GM12878 (cell line): ENCODE data around the gene GALE. TPM values are rescaled to one million over a fixed set of nuclear protein-coding genes. Genes with fewer than 3 reads are reported as not detected.

Experiments used
- ATAC-seq: fragments of 200-7000 bp; cut with Tn5 transposase; 3 replicates; pipeline ENCODE4 v1.9.1; 2020; ENCODE audit warnings: mild to moderate bottlenecking, moderate library complexity
- BruUV-seq: library from RNA; stranded (reverse); fragments of 400-500 nt; replicated peaks from 2 replicates; lab custom pipeline; 2021; lab: Mats Ljungman, UMichigan
- CTCF ChIA-PET: fragments of 300-600 bp; sonication (Branson Sonifier 250); formaldehyde crosslinking; extraction: SDS; loops from one replicate; lab custom pipeline; 2021; ENCODE audit warnings: inconsistent platforms; lab: Yijun Ruan, JAX
- POLR2A ChIA-PET: fragments of 350-600 bp; formaldehyde crosslinking; extraction: SDS; loops from one replicate; lab custom pipeline; 2021; ENCODE audit warnings: inconsistent platforms; lab: Charles Lee
- RAD21 ChIA-PET: fragments of 300-600 bp; sonication (Branson Sonifier 250); formaldehyde crosslinking; loops from one replicate; lab custom pipeline; 2023; ENCODE audit warnings: antibody characterized with exemption; ENCODE audit not compliant: unreplicated experiment; lab: Charles Lee
- SMC1A ChIA-PET: fragments of 300-600 bp; sonication (Branson Sonifier 250); formaldehyde crosslinking; loops from one replicate; lab custom pipeline; 2023; ENCODE audit not compliant: unreplicated experiment, uncharacterized antibody; lab: Charles Lee
- DNase-seq: peaks from one replicate; pipeline ENCODE4 v3.0.0-alpha.2; 2011; ENCODE audit warnings: low read depth, low spot score
- FAIRE-seq: peaks from 3 replicates; lab custom pipeline; 2011; peaks lifted over from hg19 to GRCh38; lab: Jason Lieb, UNC
- H2AFZ ChIP-seq: 2 replicates; pipeline ENCODE4 v1.6.0; 2011; ENCODE audit warnings: low read depth, low read length, control low read depth; ENCODE audit not compliant: control insufficient read depth
- H3K27ac ChIP-seq: 2 replicates; pipeline ENCODE4 v1.5.1; 2011; ENCODE audit warnings: control low read depth; ENCODE audit not compliant: control insufficient read depth, insufficient read depth
- H3K27me3 ChIP-seq, 2 experiments: replicated peaks in 1 of 2; 2 replicates each; pipeline versions ENCODE4 v1.6.0 to v1.6.1; 2011; ENCODE audit warnings: low read length in 1 of 2; ENCODE audit not compliant: control insufficient read depth in 2 of 2, insufficient read depth in 2 of 2
- H3K36me3 ChIP-seq, 2 experiments: 2 replicates each; pipeline ENCODE4 v1.5.1; 2011; ENCODE audit warnings: low read length in 1 of 2; ENCODE audit not compliant: control insufficient read depth in 2 of 2, insufficient read depth in 2 of 2
- H3K4me1 ChIP-seq: 2 replicates; pipeline ENCODE4 v1.6.1; 2011; ENCODE audit warnings: mild to moderate bottlenecking, low read length, moderate library complexity, mixed read lengths; ENCODE audit not compliant: control insufficient read depth, insufficient read depth
- H3K4me2 ChIP-seq: 2 replicates; pipeline ENCODE4 v1.6.0; 2011; ENCODE audit warnings: control low read depth; ENCODE audit not compliant: control insufficient read depth, insufficient read depth
- H3K4me3 ChIP-seq: fragments of 200-600 bp; sonication (generic); 2 replicates; pipeline ENCODE4 v1.5.1; 2016
- H3K79me2 ChIP-seq: 2 replicates; pipeline ENCODE4 v1.6.0; 2011; ENCODE audit warnings: low read length; ENCODE audit not compliant: control insufficient read depth, insufficient read depth
- H3K9ac ChIP-seq: 2 replicates; pipeline ENCODE4 v1.8.0; 2011; ENCODE audit warnings: low read length, control low read depth, mixed read lengths; ENCODE audit not compliant: control insufficient read depth, insufficient read depth
- H3K9me3 ChIP-seq: replicated peaks from 3 replicates; pipeline ENCODE4 v1.5.1; 2011; ENCODE audit warnings: mild to moderate bottlenecking, low read length; ENCODE audit not compliant: control insufficient read depth, insufficient read depth
- H4K20me1 ChIP-seq: 2 replicates; pipeline ENCODE4 v1.6.0; 2011; ENCODE audit not compliant: control insufficient read depth, insufficient read depth
- EP300 ChIP-seq, 2 experiments: fragments of 150-350 bp in 1 of 2; IDR thresholded peaks; 2 replicates each; pipeline ENCODE4 v1.6.1; 2011 to 2012; ENCODE audit warnings: low read depth in 2 of 2, low read length in 2 of 2, borderline replicate concordance in 1 of 2, improper control_type of control experiment in 1 of 2, inconsistent platforms in 1 of 2; ENCODE audit not compliant: control insufficient read depth in 1 of 2
- GATAD2B ChIP-seq: fragments of 450-650 bp; conservative IDR thresholded peaks from 2 replicates; pipeline ENCODE4 v1.6.1; 2017; ENCODE audit warnings: low read depth, mild to moderate bottlenecking, moderate library complexity
- JUNB ChIP-seq: IDR thresholded peaks from 2 replicates; pipeline ENCODE4 v1.6.1; 2016; ENCODE audit warnings: antibody characterized with exemption, mild to moderate bottlenecking
- PBX3 ChIP-seq: IDR thresholded peaks from 2 replicates; pipeline ENCODE4 v1.6.1; 2011; ENCODE audit warnings: mild to moderate bottlenecking, low read depth, low read length, moderate library complexity; ENCODE audit not compliant: insufficient replicate concordance
- WGBS: methylation state at CpG from one replicate; pipeline ENCODE4 v1.1.6; 2016; ENCODE audit warnings: low lambda C conversion rate; ENCODE audit not compliant: insufficient replicate concordance, insufficient coverage; ENCODE audit errors: missing lambda C conversion rate; 5-methylcytosine and 5-hydroxymethylcytosine counted together
- in situ Hi-C: fragments of 300-500 bp; cut with MboI; formaldehyde crosslinking; loops from 9 replicates; pipeline ENCODE4 v1.14.3; 2018; ENCODE audit warnings: mixed read lengths
- intact Hi-C: fragments of 100-400 bp; cut with micrococcal nuclease; formaldehyde crosslinking; loops from one replicate; pipeline ENCODE4 v1.14.2; 2022; ENCODE audit not compliant: unreplicated experiment
- polyA plus RNA-seq, 11 experiments: library from polyadenylated mRNA; depleted of rRNA in 4 of 11; unstranded in 6 of 11; stranded (reverse) in 5 of 11; fragments of >200 nt; fragmentation: Nextera tagmentation in 4 of 11; fragmentation: Illumina TruSeq in 1 of 11; extraction: Ambion mirVana in 4 of 11; extraction: Trizol in 1 of 11; gene quantifications; 1 replicate in 1 of 11; 2 replicates in 10 of 11; pipeline versions ENCODE4 v1.2.1 to v1.2.3, GENCODE V29; 2011 to 2016; ENCODE audit warnings: inconsistent platforms in 2 of 11, missing spikeins in 2 of 11, low read depth in 1 of 11
- total RNA-seq, 4 experiments: library from RNA; depleted of rRNA in 3 of 4; stranded (reverse); fragments of >200 nt in 3 of 4; fragmentation: Illumina TruSeq in 1 of 4; extraction: Trizol in 1 of 4; gene quantifications; 2 replicates each; pipeline versions ENCODE4 v1.2.1 to v1.2.3, GENCODE V29; 2013 to 2021

Gene GALE
- total and polyA plus RNA-seq, 10 of the 15 experiments (the other 5 are each of a cell fraction or from before 2014, with no cell fraction given) = 4.2 to 93.7 (median 40.4) TPM

GRCh38 chr1:23756676-23757075 lies 43.9 kb downstream of the GALE start (continued):
- no peak for TF ChIP-seq JUNB

GRCh38 chr1:23752909-23753308 lies 47.6 kb downstream of the GALE start:
- BruUV-seq = no TSS peak
- Histone ChIP-seq H2AFZ (no peak overlapping the region), H3K9me3 (no peaks in the 10 kb centered on the region), H3K27ac (no peak overlapping the region), H3K4me2 (no peak overlapping the region), H3K27me3 (no peaks in the 10 kb centered on the region), H3K36me3 (peaks cover 41 to 56% of the 10 kb centered on the region in 2 experiments), H3K9ac (no peak overlapping the region), H3K4me1 (no peaks in the 10 kb centered on the region), H3K4me3 (no peak overlapping the region), H3K79me2 (peaks cover 31% of the 10 kb centered on the region), H4K20me1 (peaks cover 4% of the 10 kb centered on the region)
- whole genome bisulfite sequencing = 40% methylated on average over 1 of the region's 1 CpG
- intact Hi-C loops (no loop called here), in situ Hi-C loops (loop anchor here (5.0 kb wide), 1 partner anchor 206 kb away; no protein-coding TSS in a partner anchor)
- POLR2A ChIA-PET = interaction anchor here (1.3 kb wide), 1 partner anchor 9 kb away, joined by 4 read pairs; the partner anchor contains the start of gene ELOA
- FAIRE-seq (no peak), ATAC-seq (no peak), DNase-seq (no peak)
- no peak for TF ChIP-seq EP300 (IDR thresholded peaks at IDR 0.05; ENCODE audit: borderline replicate concordance in 1 of 2, control insufficient read depth in 1 of 2, low read depth in 2 of 2, low read length in 2 of 2)
- TF ChIP-seq JUNB = no peak
- TF ChIP-seq GATAD2B = no peak
- no peak for TF ChIP-seq PBX3
- SMC1A ChIA-PET = interaction anchor here (1.4 to 1.9 kb wide), 4 partner anchors 26 to 116 kb away, joined by 3 to 5 read pairs (median 4); partner anchors contain the start of gene RPL11
- CTCF ChIA-PET = interaction anchor here (0.6 to 11.3 kb wide), 6 partner anchors 9 to 164 kb away, joined by 3 to 155 read pairs (median 4); partner anchors contain the start of gene RPL11
- RAD21 ChIA-PET = interaction anchor here (1.7 kb wide), 1 partner anchor 207 kb away, joined by 4 read pairs; no protein-coding TSS in a partner anchor
